ENCODE measurements around the gene C2CD4C.
"Not testable (repeated sequence)": the region's sequence is repeated elsewhere in the genome, so short reads cannot be mapped to it uniquely, and the experiment has no call there.

The C2CD4C gene

GRCh38 chr19:362154-362553 lies 46.8 kb downstream of the C2CD4C start:
- Histone ChIP-seq H3K36me3 (no peaks in the 10 kb centered on the region), H3K4me3 (no peak overlapping the region), H4K20me1 (no peaks in the 10 kb centered on the region), H3K9me3 (replicated peaks in 1 of 11) (peaks cover 0 to 41% (median 16%) of the 10 kb centered on the region in 11 experiments; a peak in 13 of 22 replicates), H3K27ac (no peak overlapping the region), H3K27me3 (no peaks in the 10 kb centered on the region), H3K4me1 (no peaks in the 10 kb centered on the region), H3K4me2 (no peak overlapping the region), H3K9ac (no peak overlapping the region)
- TF ChIP-seq Cebpa-rat (IDR thresholded peaks at IDR 0.05) = no peak

- no peak overlapping the region for H3K4me3 ChIP-seq
- no peaks in the 10 kb centered on the region for H3K27me3 ChIP-seq
- no peak for TF ChIP-seq Cebpa-rat (IDR thresholded peaks at IDR 0.05)
Observed at GRCh38 chr19:359653-359925, 49.4 kb downstream of the C2CD4C start.

GRCh38 chr19:355536-355935 lies 53.4 kb downstream of the C2CD4C start:
- not testable (repeated sequence) for H4K20me1 ChIP-seq, H3K27ac ChIP-seq, H3K9ac ChIP-seq, H3K36me3 ChIP-seq, H3K4me3 ChIP-seq, H3K4me2 ChIP-seq, H3K27me3 ChIP-seq, H3K4me1 ChIP-seq
- peaks cover 42 to 73% (median 51%) of the 10 kb centered on the region in 11 experiments for H3K9me3 ChIP-seq (replicated peaks in 1 of 11)

More at GRCh38 chr19:359653-359925, 49.4 kb downstream of the C2CD4C start:
- H3K4me2 ChIP-seq = no peak overlapping the region
- H3K9ac ChIP-seq = no peak overlapping the region
- no peak overlapping the region for H3K27ac ChIP-seq
- no peaks in the 10 kb centered on the region for H3K4me1 ChIP-seq
- H3K9me3 ChIP-seq (replicated peaks in 1 of 11) = peaks cover 14 to 60% (median 34%) of the 10 kb centered on the region in 11 experiments
- H4K20me1 ChIP-seq = no peaks in the 10 kb centered on the region
- H3K36me3 ChIP-seq = no peaks in the 10 kb centered on the region

All from BLaER1 treated with 17β-estradiol and CSF1 and Interleukin-3, amounts not matched to agents 10 nM and 100 nM (cell line).